Coronary artery (tissue), 2 donors: ENCODE measurements around the gene RPS2.
"Not testable (repeated sequence)": the region's sequence is repeated elsewhere in the genome, so short reads cannot be mapped to it uniquely, and the experiment has no call there.

Experiments
- DNase-seq: peaks from one replicate; pipeline ENCODE4 v3.0.0-alpha.2; 2017; ENCODE audit warnings: low spot score
- H3K27ac ChIP-seq, 2 donors: fragments of 200-600 bp; sonication (generic); one replicate each; pipeline ENCODE4 v1.5.1; 2016 to 2019
- H3K4me3 ChIP-seq: fragments of 200-600 bp; sonication (generic); 2 replicates; pipeline ENCODE4 v1.5.1; 2016; ENCODE audit warnings: mild to moderate bottlenecking, moderate library complexity
- TF ChIP-seq, protein P1 (sequence below): fragments of 200-600 bp; sonication (generic); IDR thresholded peaks from one replicate; pipeline ENCODE4 v1.5.1; 2019; ENCODE audit warnings: antibody characterized with exemption

The RPS2 gene

DNA sequence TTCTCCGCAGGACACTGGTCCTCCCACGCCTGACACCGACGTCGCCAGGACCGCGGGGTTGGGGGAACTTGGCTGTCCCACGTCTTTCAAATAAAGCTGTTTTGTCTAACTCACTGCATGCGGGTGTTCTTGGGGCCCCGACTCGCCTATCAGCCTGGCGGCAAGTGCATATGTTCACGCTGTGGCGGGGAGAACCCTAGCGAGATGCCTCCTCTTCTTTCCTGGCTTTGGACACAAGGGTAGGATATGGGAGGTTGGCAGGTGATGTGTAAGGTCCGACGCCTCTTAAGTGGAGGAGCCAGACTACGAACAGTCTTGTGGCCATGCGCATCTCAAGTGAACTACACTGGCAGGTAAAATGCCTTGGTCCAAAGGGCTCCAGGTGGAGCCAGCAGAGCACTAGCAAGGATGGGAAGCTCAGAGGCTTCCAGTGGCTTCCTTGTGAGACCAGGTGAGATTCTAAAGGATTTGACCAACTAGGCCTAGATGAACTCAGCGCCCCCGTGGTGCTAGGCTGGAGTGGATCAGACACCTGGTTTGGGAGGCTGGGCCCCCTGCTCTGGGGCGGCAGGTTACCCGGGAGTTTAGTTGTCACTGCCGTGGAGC lies 873 bp upstream of the RPS2 start:
- DNase-seq, result no peak
- H3K4me3 ChIP-seq, result peak overlapping the region; percentile 99
- TF ChIP-seq, protein P1, sequence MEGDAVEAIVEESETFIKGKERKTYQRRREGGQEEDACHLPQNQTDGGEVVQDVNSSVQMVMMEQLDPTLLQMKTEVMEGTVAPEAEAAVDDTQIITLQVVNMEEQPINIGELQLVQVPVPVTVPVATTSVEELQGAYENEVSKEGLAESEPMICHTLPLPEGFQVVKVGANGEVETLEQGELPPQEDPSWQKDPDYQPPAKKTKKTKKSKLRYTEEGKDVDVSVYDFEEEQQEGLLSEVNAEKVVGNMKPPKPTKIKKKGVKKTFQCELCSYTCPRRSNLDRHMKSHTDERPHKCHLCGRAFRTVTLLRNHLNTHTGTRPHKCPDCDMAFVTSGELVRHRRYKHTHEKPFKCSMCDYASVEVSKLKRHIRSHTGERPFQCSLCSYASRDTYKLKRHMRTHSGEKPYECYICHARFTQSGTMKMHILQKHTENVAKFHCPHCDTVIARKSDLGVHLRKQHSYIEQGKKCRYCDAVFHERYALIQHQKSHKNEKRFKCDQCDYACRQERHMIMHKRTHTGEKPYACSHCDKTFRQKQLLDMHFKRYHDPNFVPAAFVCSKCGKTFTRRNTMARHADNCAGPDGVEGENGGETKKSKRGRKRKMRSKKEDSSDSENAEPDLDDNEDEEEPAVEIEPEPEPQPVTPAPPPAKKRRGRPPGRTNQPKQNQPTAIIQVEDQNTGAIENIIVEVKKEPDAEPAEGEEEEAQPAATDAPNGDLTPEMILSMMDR, result no peak
- peak overlapping the region; percentile 96 to 98 for H3K27ac ChIP-seq

DNA sequence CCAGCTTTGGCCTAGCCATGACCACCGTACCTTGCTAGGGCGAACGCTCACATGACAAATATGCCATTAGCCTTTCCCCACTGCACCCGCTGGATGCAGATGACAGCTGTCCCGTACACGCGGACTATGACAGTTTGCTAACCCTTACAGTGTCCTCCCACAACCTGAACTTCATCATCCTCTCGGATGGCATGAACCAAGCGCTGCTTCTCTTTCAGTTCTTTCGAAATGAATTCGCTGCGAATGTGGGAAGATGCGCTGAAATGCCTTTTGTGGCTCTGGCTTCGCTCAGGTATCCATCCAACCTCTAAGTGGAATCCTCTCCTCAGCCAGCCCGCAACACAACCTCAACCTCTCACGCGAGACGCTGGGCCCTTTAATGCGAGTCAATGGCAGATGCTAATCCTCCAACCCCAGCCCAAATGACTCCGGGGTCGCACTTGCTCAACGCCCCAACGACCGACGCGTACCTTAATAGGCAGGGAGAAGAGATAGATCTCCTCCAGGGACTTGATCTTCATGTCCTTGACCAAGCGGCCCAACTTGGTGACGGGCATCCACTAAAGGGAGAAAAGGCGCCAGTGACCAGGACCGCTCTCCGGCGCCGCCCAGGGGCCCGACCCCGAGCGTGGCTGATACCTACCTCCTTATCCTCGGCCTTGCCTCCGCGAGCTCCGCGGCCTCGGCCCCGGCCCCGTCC lies 670 bp downstream of the RPS2 start:
- TF ChIP-seq, protein P1, result no peak
- no peak for DNase-seq
- Histone ChIP-seq H3K4me3 (peak overlapping the region; percentile 99), H3K27ac (peak overlapping the region; percentile 96 to 98)

DNA sequence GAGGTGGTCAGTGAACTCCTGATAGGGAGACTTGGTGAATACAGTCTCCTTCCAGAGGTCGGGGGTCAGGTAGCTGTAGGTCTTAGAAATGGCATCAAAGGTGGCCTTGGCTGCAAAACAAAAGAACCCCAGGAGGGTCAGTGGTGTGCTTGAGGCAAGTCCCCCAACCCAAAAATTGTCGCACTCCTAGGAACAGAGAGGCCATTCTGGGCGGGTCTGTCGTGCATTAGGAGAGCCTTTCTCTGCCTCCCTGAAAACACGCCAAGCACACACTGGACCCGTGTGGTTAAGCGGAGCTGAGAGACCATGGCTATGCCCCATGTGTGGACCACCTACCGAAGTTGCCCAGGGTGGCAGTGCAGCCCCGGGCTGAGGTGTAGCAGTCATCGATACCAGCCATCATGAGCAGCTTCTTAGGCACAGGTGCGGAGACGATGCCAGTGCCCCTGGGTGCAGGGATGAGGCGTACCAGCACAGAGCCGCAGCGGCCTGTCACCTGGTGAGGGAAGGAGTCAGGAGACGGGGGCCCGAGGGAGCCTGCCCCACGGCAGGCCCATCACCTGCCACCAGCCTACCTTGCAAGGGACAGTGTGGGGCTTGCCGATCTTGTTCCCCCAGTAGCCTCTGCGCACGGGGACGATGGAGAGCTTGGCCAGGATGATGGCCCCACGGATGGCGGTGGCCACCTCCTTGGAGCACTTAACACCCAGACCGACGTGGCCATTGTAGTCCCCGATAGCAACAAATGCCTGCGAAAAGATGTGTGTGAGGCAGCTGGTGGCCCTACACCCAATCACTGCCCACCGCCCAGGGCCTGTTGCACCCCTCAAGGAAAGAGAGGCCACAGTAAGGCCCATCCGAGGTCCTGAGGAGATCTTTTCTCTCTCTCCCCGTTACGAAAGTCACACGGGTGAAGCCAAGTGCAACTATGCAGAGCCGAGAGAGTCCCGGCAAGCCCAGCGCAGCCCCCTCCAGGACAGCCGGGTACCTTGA lies 2.2 kb downstream of the RPS2 start:
- H3K27ac ChIP-seq, DNase-seq: not testable (repeated sequence)

DNA sequence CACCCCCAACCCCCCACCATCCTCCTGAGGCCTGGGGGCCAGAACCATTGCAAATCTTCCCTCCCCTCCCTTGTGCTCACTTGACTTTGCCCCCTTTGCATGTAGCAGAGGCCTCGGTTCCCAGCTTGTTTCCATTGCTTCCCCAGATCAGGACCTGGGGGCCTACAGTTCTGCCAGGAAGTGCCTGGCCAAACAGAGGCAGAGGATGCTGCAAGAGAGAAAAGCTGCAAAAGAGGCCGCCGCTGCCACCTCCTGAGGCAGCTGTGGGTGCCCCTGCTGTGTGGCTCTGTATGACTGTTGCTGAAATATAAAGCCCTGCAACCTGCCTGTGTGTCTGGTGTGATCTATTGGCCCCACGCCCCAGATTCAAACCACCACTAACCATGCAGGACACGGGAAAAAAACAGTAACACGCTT lies 3.0 kb downstream of the RPS2 start:
- no peak overlapping the region for H3K27ac ChIP-seq
- TF ChIP-seq, protein P1, result no peak

More for the DNA sequence above, 2.2 kb downstream of the RPS2 start:
- H3K4me3 ChIP-seq, result peak overlapping the region; percentile 99

DNA sequence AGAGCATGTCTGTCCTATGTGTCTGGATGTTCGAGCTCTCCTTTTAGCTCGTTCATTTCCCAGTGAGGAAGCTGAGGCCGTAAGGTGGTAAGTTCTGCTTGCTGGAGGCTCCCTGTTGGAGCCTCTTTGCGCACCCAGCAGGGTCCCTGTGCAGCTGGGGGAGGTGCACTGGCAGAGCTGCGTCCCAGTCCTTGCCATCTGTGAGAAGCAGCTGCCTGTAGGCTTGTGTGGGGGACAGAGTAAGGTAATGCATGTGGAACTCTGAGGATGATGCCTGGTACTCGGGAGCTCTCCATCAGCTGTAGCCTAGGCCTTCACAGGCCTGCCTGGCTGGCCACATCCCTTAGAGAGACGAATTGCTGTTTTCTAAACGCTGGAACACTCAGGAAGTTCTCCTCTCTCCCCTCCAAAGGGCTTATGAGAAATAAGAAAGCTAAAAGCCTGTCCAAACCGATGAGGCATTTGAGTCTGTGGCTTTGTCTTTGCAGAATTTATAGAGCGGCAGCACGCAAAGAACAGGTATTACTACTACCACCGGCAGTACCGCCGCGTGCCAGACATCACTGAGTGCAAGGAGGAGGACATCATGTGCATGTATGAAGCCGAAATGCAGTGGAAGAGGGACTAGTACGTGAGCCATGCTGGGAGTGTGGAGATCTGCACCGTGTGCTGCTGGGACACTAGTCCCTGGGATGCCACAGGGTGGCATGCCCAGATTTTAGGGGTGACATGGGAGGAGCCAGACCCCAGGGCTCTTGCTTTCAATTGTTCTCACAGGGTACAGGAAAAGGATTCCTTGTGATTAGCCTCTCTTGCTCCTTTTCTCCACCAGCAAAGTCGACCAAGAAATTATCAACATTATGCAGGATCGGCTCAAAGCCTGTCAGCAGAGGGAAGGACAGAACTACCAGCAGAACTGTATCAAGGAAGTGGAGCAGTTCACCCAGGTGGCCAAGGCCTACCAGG lies 3.7 kb downstream of the RPS2 start:
- DNase-seq, result no peak
- peak overlapping the region in 1 of 2 donors; percentile 18 for H3K27ac ChIP-seq
- TF ChIP-seq, protein P1, result no peak
- H3K4me3 ChIP-seq, result peak overlapping the region; percentile 93

More for the DNA sequence above, 3.0 kb downstream of the RPS2 start:
- DNase-seq, result no peak
- H3K4me3 ChIP-seq, result no peak overlapping the region

DNA sequence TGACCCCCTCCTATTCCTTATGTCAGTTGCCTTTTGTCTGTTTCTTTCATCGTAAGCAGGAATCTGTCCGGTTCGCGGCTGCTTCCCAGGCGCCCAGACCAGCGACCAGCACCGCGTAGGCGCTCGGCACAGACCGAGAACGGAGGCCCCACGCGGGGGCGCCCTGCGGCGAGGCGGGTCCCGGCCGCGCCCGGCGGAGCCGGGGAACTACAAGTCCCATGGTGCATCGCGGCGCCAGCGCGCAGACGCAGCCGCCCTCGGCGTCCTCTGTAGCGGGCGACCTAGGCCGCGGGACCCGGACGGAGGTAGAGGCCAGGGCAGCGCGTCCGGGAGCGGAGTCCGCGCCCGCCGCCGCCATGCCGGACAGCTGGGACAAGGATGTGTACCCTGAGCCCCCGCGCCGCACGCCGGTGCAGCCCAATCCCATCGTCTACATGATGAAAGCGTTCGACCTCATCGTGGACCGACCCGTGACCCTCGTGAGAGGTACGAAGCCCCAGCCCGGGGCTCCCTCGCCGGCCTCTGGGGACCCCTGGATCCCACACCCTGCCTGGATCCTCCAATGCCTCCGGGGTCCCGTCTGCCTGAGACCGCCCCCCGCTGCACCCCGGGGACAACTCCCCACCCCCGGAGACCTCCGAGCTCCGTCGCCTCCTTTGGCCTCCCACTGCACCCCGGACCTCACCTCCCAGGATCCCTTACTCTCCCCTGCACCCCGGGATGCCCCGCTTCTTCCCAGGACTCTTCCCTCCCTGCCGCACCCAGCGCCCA lies 5.2 kb downstream of the RPS2 start, which contains the start of gene NDUFB10:
Gene NDUFB10, plus strand, starts transcription at position 270 of the 771 bp plus-strand sequence. Its CDS starts 87 bp downstream, at position 357.
- TF ChIP-seq, protein P1, result peak; percentile 29
- DNase-seq, result peak; percentile 91
- peak within 1 kb of the TSS; percentile 85 to 90 for H3K27ac ChIP-seq
- peak within 1 kb of the TSS; percentile 93 for H3K4me3 ChIP-seq
